ENCODE results near the gene MINDY1.

DNA sequence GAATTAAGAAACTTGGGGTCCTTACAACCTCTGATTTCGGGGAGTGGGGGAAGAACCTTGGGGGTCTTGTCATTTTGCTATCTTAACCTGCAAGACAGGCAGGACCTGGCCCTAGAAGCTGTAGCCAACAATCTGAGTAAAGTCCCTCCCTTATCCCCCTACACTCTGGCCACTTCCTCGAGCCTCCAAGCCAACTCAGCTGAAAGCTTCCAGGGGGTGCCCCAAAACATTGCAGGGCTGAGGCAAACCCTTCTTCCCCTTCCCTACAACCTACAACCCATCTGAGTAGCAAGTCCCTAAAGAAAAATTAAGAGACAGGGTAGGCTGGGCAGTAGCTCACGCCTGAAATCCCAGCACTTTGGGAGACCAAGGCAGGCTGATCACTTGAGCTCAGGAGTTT, 37.1 kb downstream of the MINDY1 start:
- TF ChIP-seq, protein P1, sequence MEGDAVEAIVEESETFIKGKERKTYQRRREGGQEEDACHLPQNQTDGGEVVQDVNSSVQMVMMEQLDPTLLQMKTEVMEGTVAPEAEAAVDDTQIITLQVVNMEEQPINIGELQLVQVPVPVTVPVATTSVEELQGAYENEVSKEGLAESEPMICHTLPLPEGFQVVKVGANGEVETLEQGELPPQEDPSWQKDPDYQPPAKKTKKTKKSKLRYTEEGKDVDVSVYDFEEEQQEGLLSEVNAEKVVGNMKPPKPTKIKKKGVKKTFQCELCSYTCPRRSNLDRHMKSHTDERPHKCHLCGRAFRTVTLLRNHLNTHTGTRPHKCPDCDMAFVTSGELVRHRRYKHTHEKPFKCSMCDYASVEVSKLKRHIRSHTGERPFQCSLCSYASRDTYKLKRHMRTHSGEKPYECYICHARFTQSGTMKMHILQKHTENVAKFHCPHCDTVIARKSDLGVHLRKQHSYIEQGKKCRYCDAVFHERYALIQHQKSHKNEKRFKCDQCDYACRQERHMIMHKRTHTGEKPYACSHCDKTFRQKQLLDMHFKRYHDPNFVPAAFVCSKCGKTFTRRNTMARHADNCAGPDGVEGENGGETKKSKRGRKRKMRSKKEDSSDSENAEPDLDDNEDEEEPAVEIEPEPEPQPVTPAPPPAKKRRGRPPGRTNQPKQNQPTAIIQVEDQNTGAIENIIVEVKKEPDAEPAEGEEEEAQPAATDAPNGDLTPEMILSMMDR (IDR thresholded peaks at IDR 0.05) = no peak
- no peak for TF ChIP-seq POLR2A (IDR thresholded peaks at IDR 0.05)
